Testis (tissue), 3 donors: ENCODE data around the gene ADAT3. TPM values are rescaled to one million over a fixed set of nuclear protein-coding genes. Genes with fewer than 3 reads are reported as not detected.

Experiments
- DNase-seq: peaks from one replicate; pipeline ENCODE4 v3.0.0-alpha.2; 2019
- H3K27ac ChIP-seq, 2 donors: fragments of 200-600 bp; sonication (generic); one replicate each; pipeline ENCODE4 v1.5.1; 2019
- H3K27me3 ChIP-seq: fragments of 200-600 bp; sonication (generic); one replicate; pipeline ENCODE4 v1.5.1; 2019
- H3K36me3 ChIP-seq: fragments of 200-600 bp; sonication (generic); one replicate; pipeline ENCODE4 v1.5.1; 2017; ENCODE audit warnings: low read depth; ENCODE audit errors: missing control alignments
- H3K4me1 ChIP-seq: fragments of 200-600 bp; sonication (generic); one replicate; pipeline ENCODE4 v1.5.1; 2019
- H3K4me3 ChIP-seq, 2 donors: fragments of 200-600 bp; sonication (generic); one replicate each; pipeline ENCODE4 v1.5.1; 2017 to 2019
- H3K9me3 ChIP-seq: fragments of 200-600 bp; sonication (generic); one replicate; pipeline ENCODE4 v1.5.1; 2017
- CTCF ChIP-seq, 3 experiments: fragments of 450-650 bp in 2 of 3; fragments of 200-600 bp in 1 of 3; sonication (generic) in 1 of 3; IDR thresholded peaks; one replicate each; pipeline ENCODE4 v1.5.1; 2016 to 2019; ENCODE audit warnings: antibody characterized with exemption in 3 of 3, mild to moderate bottlenecking in 2 of 3, moderate library complexity in 1 of 3
- POLR2A ChIP-seq: fragments of 450-650 bp; IDR thresholded peaks from one replicate; pipeline ENCODE4 v1.6.1; 2017; ENCODE audit warnings: antibody characterized with exemption, mild to moderate bottlenecking, moderate library complexity
- WGBS, 2 donors: methylation state at CpG; one replicate each; pipeline ENCODE4 v1.1.5; 2018; 5-methylcytosine and 5-hydroxymethylcytosine counted together
- intact Hi-C: fragments of 100-400 bp; cut with DNase I; formaldehyde crosslinking; loops from one replicate; pipeline ENCODE4 v1.15.1; 2023; ENCODE audit warnings: low total_unique reads
- polyA plus RNA-seq: library from polyadenylated mRNA; stranded (reverse); fragments of 350-450 nt; fragmentation: Illumina TruSeq; extraction: RNeasy Lipid Tissue Mini Kit (QIAGEN cat#74804); gene quantifications from one replicate; pipeline ENCODE4 v1.2.3, GENCODE V29; 2014; ENCODE audit warnings: low read depth, low replicate concordance; ENCODE audit not compliant: insufficient read depth
- total RNA-seq, 2 donors: library from RNA; depleted of rRNA; stranded (reverse); fragments of >200 nt; gene quantifications; one replicate each; pipeline ENCODE4 v1.2.3, GENCODE V29; 2016

The ADAT3 gene
- total and polyA plus RNA-seq, 3 donors from 2014 or later: 1.1 to 16.7 (median 10.6) TPM

GRCh38 chr19:1952635-1953034 is 47.4 kb downstream of the ADAT3 start:
- WGBS, 2 donors: 85 to 90% methylated on average over 15 to 21 of the region's 21 CpGs
- H3K36me3 ChIP-seq: no peaks in the 10 kb centered on the region
- intact Hi-C loops: no loop called here

GRCh38 chr19:1953037-1953436 is 47.8 kb downstream of the ADAT3 start:
- Histone ChIP-seq H3K27ac (no peak overlapping the region), H3K9me3 (no peaks in the 10 kb centered on the region), H3K27me3 (no peaks in the 10 kb centered on the region), H3K36me3 (no peaks in the 10 kb centered on the region), H3K4me1 (no peaks in the 10 kb centered on the region), H3K4me3 (no peak overlapping the region)
- TF ChIP-seq CTCF (IDR thresholded peaks at IDR 0.05) (no peak), POLR2A (no peak)
- WGBS, 2 donors: 89 to 90% methylated on average over 10 to 19 of the region's 19 CpGs
- intact Hi-C loops: no loop called here
- DNase-seq: no peak

More at GRCh38 chr19:1952635-1953034, 47.4 kb downstream of the ADAT3 start:
- Histone ChIP-seq H3K9me3 (no peaks in the 10 kb centered on the region), H3K27me3 (no peaks in the 10 kb centered on the region), H3K4me3 (no peak overlapping the region), H3K27ac (no peak overlapping the region), H3K4me1 (no peaks in the 10 kb centered on the region)
- no peak for DNase-seq
- TF ChIP-seq CTCF (IDR thresholded peaks at IDR 0.05): no peak

GRCh38 chr19:1953441-1954094 is 48.4 kb downstream of the ADAT3 start:
- Histone ChIP-seq H3K4me1 (no peaks in the 10 kb centered on the region), H3K4me3 (no peak overlapping the region), H3K9me3 (no peaks in the 10 kb centered on the region), H3K27me3 (no peaks in the 10 kb centered on the region), H3K36me3 (no peaks in the 10 kb centered on the region), H3K27ac (no peak overlapping the region)
- TF ChIP-seq CTCF (IDR thresholded peaks at IDR 0.05) (no peak), POLR2A (no peak)
- intact Hi-C loops: no loop called here
- DNase-seq: no peak
- WGBS, 2 donors: 93 to 95% methylated on average over 27 to 32 of the region's 32 CpGs

- Histone ChIP-seq H3K27ac (no peak overlapping the region), H3K4me3 (no peak overlapping the region), H3K9me3 (no peaks in the 10 kb centered on the region), H3K27me3 (no peaks in the 10 kb centered on the region), H3K36me3 (no peaks in the 10 kb centered on the region), H3K4me1 (no peaks in the 10 kb centered on the region)
- DNase-seq: no peak
- WGBS, 2 donors: 82 to 93% methylated on average over 9 to 15 of the region's 15 CpGs
- intact Hi-C loops: no loop called here
- TF ChIP-seq CTCF (IDR thresholded peaks at IDR 0.05) (no peak), POLR2A (no peak)
These were observed 49.3 kb downstream of the ADAT3 start for GRCh38 chr19:1954532-1954933.
